IMR-90 (cell line): ENCODE results near the gene ALDH1A1. TPM values are rescaled to one million over a fixed set of nuclear protein-coding genes. Genes with fewer than 3 reads are reported as not detected.
"Not testable (repeated sequence)": the region's sequence is repeated elsewhere in the genome, so short reads cannot be mapped to it uniquely, and the experiment has no call there.

Experiments
- ATAC-seq: fragments of 200-7000 bp; cut with Tn5 transposase; 2 replicates; pipeline ENCODE4 v1.9.1; 2020; ENCODE audit warnings: low read depth, mild to moderate bottlenecking, moderate library complexity
- BruUV-seq: library from RNA; stranded (reverse); fragments of 400-500 nt; replicated peaks from 2 replicates; lab custom pipeline; 2021; lab: Mats Ljungman, UMichigan
- CTCF ChIA-PET: fragments of 300-600 bp; formaldehyde crosslinking; extraction: SDS; loops from one replicate; lab custom pipeline; 2021; ENCODE audit warnings: antibody characterized with exemption; lab: Yijun Ruan, JAX
- POLR2A ChIA-PET: fragments of 300-600 bp; sonication (Branson Sonifier 250); formaldehyde crosslinking; loops from one replicate; lab custom pipeline; 2022; ENCODE audit warnings: antibody characterized with exemption; ENCODE audit not compliant: unreplicated experiment; lab: Charles Lee
- DNase-seq: peaks from one replicate; pipeline ENCODE4 v3.0.0; 2013
- H2AFZ ChIP-seq: replicated peaks from 2 replicates; pipeline ENCODE3; 2013; ENCODE audit warnings: low read length, mild to moderate bottlenecking; ENCODE audit not compliant: poor library complexity
- H2AK5ac ChIP-seq: 2 replicates; pipeline ENCODE4 v1.6.1; 2013; ENCODE audit warnings: low read depth, low read length, inconsistent platforms
- H2AK9ac ChIP-seq: replicated peaks from 2 replicates; pipeline ENCODE3; 2013; ENCODE audit warnings: mild to moderate bottlenecking, low read depth, low read length, moderate library complexity; ENCODE audit not compliant: poor library complexity
- H2BK120ac ChIP-seq: 2 replicates; pipeline ENCODE4 v1.6.1; 2013; ENCODE audit warnings: low read depth, low read length, inconsistent platforms
- H2BK15ac ChIP-seq: 3 replicates; pipeline ENCODE4 v1.6.1; 2013; ENCODE audit warnings: low read depth, low read length, inconsistent platforms
- H2BK20ac ChIP-seq: 2 replicates; pipeline ENCODE4 v1.6.1; 2013; ENCODE audit warnings: low read depth, mild to moderate bottlenecking, inconsistent platforms, low read length, moderate library complexity
- H2BK5ac ChIP-seq: 2 replicates; pipeline ENCODE4 v1.6.1; 2013; ENCODE audit warnings: mild to moderate bottlenecking, low read depth, low read length, inconsistent platforms; ENCODE audit not compliant: poor library complexity, severe bottlenecking
- H3K14ac ChIP-seq: replicated peaks from 2 replicates; pipeline ENCODE4 v1.6.1; 2013; ENCODE audit warnings: low read depth, low read length, inconsistent platforms
- H3K18ac ChIP-seq: 2 replicates; pipeline ENCODE4 v1.6.1; 2013; ENCODE audit warnings: low read depth, low read length, control low read depth
- H3K23ac ChIP-seq: 2 replicates; pipeline ENCODE4 v1.6.1; 2013; ENCODE audit warnings: low read depth, low read length, inconsistent platforms
- H3K27ac ChIP-seq: 2 replicates; pipeline ENCODE4 v1.5.1; 2013; ENCODE audit warnings: mild to moderate bottlenecking, control low read depth, low read length; ENCODE audit not compliant: insufficient read depth
- H3K27me3 ChIP-seq: 2 replicates; pipeline ENCODE4 v1.6.1; 2013; ENCODE audit warnings: low read length; ENCODE audit not compliant: control insufficient read depth, insufficient read depth
- H3K36me3 ChIP-seq: 2 replicates; pipeline ENCODE4 v1.6.1; 2013; ENCODE audit warnings: low read length, mixed read lengths; ENCODE audit not compliant: control insufficient read depth, insufficient read depth
- H3K4ac ChIP-seq: 2 replicates; pipeline ENCODE4 v1.6.1; 2013; ENCODE audit warnings: low read depth, low read length, inconsistent platforms
- H3K4me1 ChIP-seq: 2 replicates; pipeline ENCODE4 v1.6.1; 2013; ENCODE audit warnings: low read length, mixed read lengths; ENCODE audit not compliant: control insufficient read depth, insufficient read depth
- H3K4me2 ChIP-seq: 2 replicates; pipeline ENCODE4 v1.6.1; 2013; ENCODE audit warnings: low read depth, mild to moderate bottlenecking, control low read depth, low read length, moderate library complexity
- H3K4me3 ChIP-seq: 2 replicates; pipeline ENCODE4 v1.5.1; 2013; ENCODE audit warnings: low read depth, mild to moderate bottlenecking, control low read depth, low read length, moderate library complexity; ENCODE audit not compliant: insufficient read depth
- H3K56ac ChIP-seq: 2 replicates; pipeline ENCODE4 v1.6.1; 2013; ENCODE audit warnings: low read length, inconsistent platforms; ENCODE audit not compliant: insufficient read depth; ENCODE audit errors: extremely low read depth
- H3K79me1 ChIP-seq, 2 experiments: 2 replicates each; pipeline ENCODE4 v1.6.1; 2013; ENCODE audit warnings: low read length in 2 of 2, inconsistent platforms in 1 of 2, low read depth in 1 of 2
- H3K9ac ChIP-seq: 2 replicates; pipeline ENCODE4 v1.6.1; 2013; ENCODE audit warnings: low read depth, low read length, control low read depth
- H3K9me1 ChIP-seq: 2 replicates; pipeline ENCODE4 v1.6.1; 2013; ENCODE audit warnings: low read length, inconsistent platforms; ENCODE audit not compliant: insufficient read depth
- H3K9me3 ChIP-seq: 2 replicates; pipeline ENCODE4 v1.6.1; 2013; ENCODE audit warnings: low read length; ENCODE audit not compliant: control insufficient read depth, insufficient read depth
- H4K20me1 ChIP-seq: 2 replicates; pipeline ENCODE4 v1.6.1; 2013; ENCODE audit warnings: low read length, inconsistent platforms; ENCODE audit not compliant: insufficient read depth
- H4K5ac ChIP-seq: 2 replicates; pipeline ENCODE4 v1.6.1; 2013; ENCODE audit warnings: mild to moderate bottlenecking, low read depth, low read length, control low read depth
- H4K8ac ChIP-seq, 2 experiments: 2 replicates each; pipeline ENCODE4 v1.6.1; 2013; ENCODE audit warnings: low read depth in 2 of 2, low read length in 2 of 2, control low read depth in 1 of 2, inconsistent platforms in 1 of 2
- H4K91ac ChIP-seq: 2 replicates; pipeline ENCODE4 v1.6.1; 2013; ENCODE audit warnings: low read depth, low read length, inconsistent platforms; ENCODE audit not compliant: insufficient read depth
- BHLHE40 ChIP-seq: fragments of 150-350 bp; IDR thresholded peaks from 2 replicates; pipeline ENCODE4 v1.6.1; 2016; ENCODE audit warnings: mild to moderate bottlenecking, low read depth, low read length
- CHD1 ChIP-seq: IDR thresholded peaks from 2 replicates; pipeline ENCODE4 v1.6.1; 2012; ENCODE audit warnings: low read depth, low read length, improper control_type of control experiment
- ELK1 ChIP-seq: fragments of 150-350 bp; IDR thresholded peaks from 2 replicates; pipeline ENCODE4 v1.6.1; 2016; ENCODE audit warnings: low read depth, mild to moderate bottlenecking, low read length, moderate library complexity, borderline replicate concordance
- MAFK ChIP-seq: IDR thresholded peaks from 2 replicates; pipeline ENCODE4 v1.6.1; 2012; ENCODE audit warnings: low read depth, low read length, improper control_type of control experiment
- MAZ ChIP-seq: IDR thresholded peaks from 2 replicates; pipeline ENCODE4 v1.6.1; 2012; ENCODE audit warnings: low read depth, mild to moderate bottlenecking, low read length, improper control_type of control experiment, moderate library complexity, borderline replicate concordance
- MXI1 ChIP-seq: IDR thresholded peaks from 2 replicates; pipeline ENCODE4 v1.6.1; 2012; ENCODE audit warnings: low read depth, mild to moderate bottlenecking, low read length, moderate library complexity, borderline replicate concordance
- NFE2L2 ChIP-seq: fragments of 150-350 bp; IDR thresholded peaks from 2 replicates; pipeline ENCODE4 v1.6.1; 2016; ENCODE audit warnings: low read depth, mild to moderate bottlenecking, low read length
- POLR2A ChIP-seq: IDR thresholded peaks from 2 replicates; pipeline ENCODE4 v1.6.1; 2012; ENCODE audit warnings: mild to moderate bottlenecking, low read depth, low read length
- RAD21 ChIP-seq: IDR thresholded peaks from 2 replicates; pipeline ENCODE4 v1.6.1; 2012; ENCODE audit warnings: low read length, improper control_type of control experiment
- RFX5 ChIP-seq: IDR thresholded peaks from 2 replicates; pipeline ENCODE4 v1.8.0; 2012; ENCODE audit warnings: low read depth, mild to moderate bottlenecking, low read length, moderate library complexity
- SMC3 ChIP-seq: fragments of 150-350 bp; IDR thresholded peaks from 2 replicates; pipeline ENCODE4 v1.6.1; 2016; ENCODE audit warnings: low read depth, mild to moderate bottlenecking, antibody characterized with exemption, low read length, moderate library complexity
- WGBS, 2 experiments: methylation state at CpG; one replicate each; pipeline versions ENCODE4 v1.1.5 to v1.1.7; 2013; ENCODE audit warnings: missing lambda C conversion rate in 2 of 2; ENCODE audit not compliant: insufficient read length in 1 of 2; ENCODE audit errors: extremely low coverage in 2 of 2; 5-methylcytosine and 5-hydroxymethylcytosine counted together
- dilution Hi-C: fragments of 300-500 bp; cut with HindIII; formaldehyde crosslinking; loops from one replicate; pipeline ENCODE4 v1.14.3; 2018; ENCODE audit warnings: low sequenced_read_pairs; ENCODE audit not compliant: unreplicated experiment
- in situ Hi-C: fragments of 300-500 bp; cut with MboI; formaldehyde crosslinking; loops from 3 replicates; pipeline ENCODE4 v1.14.3; 2019; ENCODE audit warnings: low sequenced_read_pairs, inconsistent platforms, mixed read lengths
- intact Hi-C: fragments of 100-400 bp; cut with micrococcal nuclease; formaldehyde crosslinking; loops from 2 replicates; pipeline ENCODE4 v1.10.0; 2022
- polyA plus RNA-seq, 3 experiments: library from polyadenylated mRNA; depleted of rRNA; stranded (reverse); fragments of >200 nt; gene quantifications; 2 replicates each; pipeline ENCODE4 v1.2.3, GENCODE V29; 2012; ENCODE audit warnings: low replicate concordance in 1 of 3
- total RNA-seq: library from RNA; depleted of rRNA; stranded (reverse); fragments of >200 nt; gene quantifications from 2 replicates; pipeline ENCODE4 v1.2.3, GENCODE V29; 2012

Gene ALDH1A1
- total and polyA plus RNA-seq, 2 of the 4 experiments (the other 2 are of a cell fraction), result not detected

- ATAC-seq (no peak), DNase-seq (no peak)
- H3K27ac ChIP-seq, result no peak overlapping the region
- BruUV-seq, result no TSS peak
- no peak overlapping the region for H2AFZ ChIP-seq
- H3K79me1 ChIP-seq, result no peaks in the 10 kb centered on the region
- no peak overlapping the region for H3K4me3 ChIP-seq
- no peaks in the 10 kb centered on the region for H3K9me3 ChIP-seq
- H4K91ac ChIP-seq, result no peak overlapping the region
- dilution Hi-C loops, result no loop called here
- ChIA-PET CTCF (no interaction called here), POLR2A (no interaction called here)
- no peak overlapping the region for H4K5ac ChIP-seq
- no peak overlapping the region for H4K8ac ChIP-seq
- H2AK9ac ChIP-seq, result no peak overlapping the region
- no peaks in the 10 kb centered on the region for H3K27me3 ChIP-seq
- H2BK15ac ChIP-seq, result no peak overlapping the region
- no peak overlapping the region for H2BK20ac ChIP-seq
- H3K4ac ChIP-seq, result no peak overlapping the region
- TF ChIP-seq CHD1, result no peak
- TF ChIP-seq BHLHE40, result no peak
- TF ChIP-seq NFE2L2, result no peak
- TF ChIP-seq ELK1, result no peak
- TF ChIP-seq MAFK, result no peak
- TF ChIP-seq SMC3, result no peak
- no peak for TF ChIP-seq RAD21
- TF ChIP-seq MXI1, result no peak
- TF ChIP-seq MAZ, result no peak
- TF ChIP-seq RFX5, result no peak
- TF ChIP-seq POLR2A, result no peak
- no peaks in the 10 kb centered on the region for H4K20me1 ChIP-seq
- H3K9me1 ChIP-seq, result no peaks in the 10 kb centered on the region
- H3K36me3 ChIP-seq, result no peaks in the 10 kb centered on the region
- no peak overlapping the region for H3K18ac ChIP-seq
- H2BK5ac ChIP-seq, result no peak overlapping the region
- no peak overlapping the region for H3K56ac ChIP-seq
- in situ Hi-C loops, result no loop called here
- no peaks in the 10 kb centered on the region for H3K4me1 ChIP-seq
- H3K14ac ChIP-seq, result no peak overlapping the region
- H2BK120ac ChIP-seq, result no peak overlapping the region
- WGBS, 2 experiments, result no CpG with 5 or more reads among the region's 2 CpGs
- no peak overlapping the region for H3K23ac ChIP-seq
- intact Hi-C loops, result loop anchor here (10.0 kb wide), 1 partner anchor 52 kb away; no protein-coding TSS in a partner anchor
- H3K9ac ChIP-seq, result no peak overlapping the region
- H3K4me2 ChIP-seq, result no peak overlapping the region
- no peak overlapping the region for H2AK5ac ChIP-seq
These were observed 10.4 kb downstream of the ALDH1A1 start for GRCh38 chr9:72942451-72942850.

- DNase-seq, POLR2A ChIA-PET, BruUV-seq, H3K4me1 ChIP-seq, H3K18ac ChIP-seq, H3K23ac ChIP-seq, H2AFZ ChIP-seq, H3K36me3 ChIP-seq, H3K79me1 ChIP-seq, H2BK5ac ChIP-seq, H3K4me3 ChIP-seq, H3K27ac ChIP-seq, H2BK20ac ChIP-seq, ATAC-seq, H4K20me1 ChIP-seq, H3K27me3 ChIP-seq, H2BK15ac ChIP-seq, H3K9ac ChIP-seq, H2AK9ac ChIP-seq, H4K91ac ChIP-seq, H3K9me3 ChIP-seq, H3K56ac ChIP-seq, H4K5ac ChIP-seq, H2BK120ac ChIP-seq, H3K4me2 ChIP-seq, dilution Hi-C loops, H3K9me1 ChIP-seq, H3K4ac ChIP-seq, H3K14ac ChIP-seq, in situ Hi-C loops, intact Hi-C loops, H4K8ac ChIP-seq, H2AK5ac ChIP-seq, CTCF ChIA-PET: not testable (repeated sequence)
- WGBS, 2 experiments, result no CpG with 5 or more reads among the region's 6 CpGs
These were observed 13.3 kb downstream of the ALDH1A1 start for GRCh38 chr9:72939581-72939980.
